GM18511 (cell line): ENCODE results near the gene NFASC.

Experiments used
- ATAC-seq: cut with Tn5 transposase; IDR thresholded peaks from one replicate; pipeline ENCODE4 v1.9.1; 2021; ENCODE audit warnings: mild to moderate bottlenecking, moderate library complexity; ENCODE audit not compliant: unreplicated experiment

Gene NFASC

GRCh38 chr1:205002705-205003104, 132.0 kb downstream of the NFASC start:
- ATAC-seq: no peak

GRCh38 chr1:205003358-205004131, 132.9 kb downstream of the NFASC start:
- no peak for ATAC-seq

- no peak for ATAC-seq
These were observed 133.7 kb downstream of the NFASC start for GRCh38 chr1:205004351-205004750.

GRCh38 chr1:205008896-205009295, 138.2 kb downstream of the NFASC start:
- ATAC-seq: no peak

GRCh38 chr1:205009670-205010069, 139.0 kb downstream of the NFASC start:
- no peak for ATAC-seq

- ATAC-seq: no peak
These were observed 141.9 kb downstream of the NFASC start for GRCh38 chr1:205012391-205013140.

GRCh38 chr1:205013683-205014367, 143.2 kb downstream of the NFASC start:
- ATAC-seq: no peak

GRCh38 chr1:205014783-205015182, 144.1 kb downstream of the NFASC start:
- no peak for ATAC-seq

- no peak for ATAC-seq
These were observed 144.6 kb downstream of the NFASC start for GRCh38 chr1:205015241-205015640.

GRCh38 chr1:205016075-205016474, 145.4 kb downstream of the NFASC start:
- no peak for ATAC-seq

GRCh38 chr1:205016584-205016983, 145.9 kb downstream of the NFASC start:
- ATAC-seq: no peak

GRCh38 chr1:205017001-205017400, 146.3 kb downstream of the NFASC start:
- ATAC-seq: no peak

GRCh38 chr1:205017766-205018165, 147.1 kb downstream of the NFASC start:
- no peak for ATAC-seq

GRCh38 chr1:205018381-205018780, 147.7 kb downstream of the NFASC start:
- ATAC-seq: no peak

GRCh38 chr1:205020466-205020865, 149.8 kb downstream of the NFASC start:
- no peak for ATAC-seq

GRCh38 chr1:205024679-205025078, 154.0 kb downstream of the NFASC start:
- ATAC-seq: no peak

- ATAC-seq: no peak
These were observed 154.6 kb downstream of the NFASC start for GRCh38 chr1:205025239-205025638.

- ATAC-seq: no peak
These were observed 155.5 kb downstream of the NFASC start for GRCh38 chr1:205026181-205026580.

GRCh38 chr1:205028390-205028789, 157.7 kb downstream of the NFASC start:
- ATAC-seq: no peak

- ATAC-seq: no peak
These were observed 158.3 kb downstream of the NFASC start for GRCh38 chr1:205028924-205029323.

- no peak for ATAC-seq
These were observed 159.6 kb downstream of the NFASC start for GRCh38 chr1:205030241-205030640.

- no peak for ATAC-seq
These were observed 160.2 kb downstream of the NFASC start for GRCh38 chr1:205030896-205031295.
